Measurements from ENCODE around the gene ACLY. TPM values are rescaled to one million over a fixed set of nuclear protein-coding genes. Genes with fewer than 3 reads are reported as not detected.
A peak's percentile ranks its signal among the peaks of the same experiment; 100 is the strongest.
"Not testable (repeated sequence)": the region's sequence is repeated elsewhere in the genome, so short reads cannot be mapped to it uniquely, and the experiment has no call there.

The ACLY gene
- total RNA-seq, 1 experiment from 2014 or later, result 67.7 TPM

DNA sequence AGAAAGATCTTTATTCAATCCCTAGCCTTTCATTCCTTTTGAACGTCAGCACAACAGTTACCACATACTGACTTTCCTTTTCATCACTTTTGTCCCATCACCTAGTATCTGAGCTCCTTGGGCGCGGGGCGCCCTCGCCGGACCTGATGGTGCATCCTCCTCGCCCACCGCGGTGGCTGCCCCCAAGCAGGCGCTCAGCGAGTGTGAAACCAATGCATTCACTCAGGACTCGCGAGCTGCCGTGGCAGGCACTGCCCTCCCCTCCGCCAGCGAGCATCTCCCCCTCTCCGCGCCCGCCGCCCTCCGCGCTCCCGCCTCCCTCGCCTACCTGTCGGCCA lies 54.3 kb downstream of the ACLY start:
- intact Hi-C loops (cut with micrococcal nuclease), result loop anchor here (2.0 kb wide), 1 partner anchor 52 kb away; the partner anchor contains the start of gene FKBP10
- Mint-ChIP-seq H3K36me3 (ENCODE audit: insufficient read depth, unreplicated experiment) (peaks cover 37% of the 10 kb centered on the region), H3K27me3 (ENCODE audit: insufficient read depth, unreplicated experiment) (no peaks in the 10 kb centered on the region), H3K4me1 (ENCODE audit: insufficient read depth, unreplicated experiment) (peaks cover 7% of the 10 kb centered on the region), H3K4me3 (ENCODE audit: unreplicated experiment) (no peak overlapping the region), H3K9me3 (ENCODE audit: unreplicated experiment) (no peaks in the 10 kb centered on the region), H3K27ac (ENCODE audit: low read depth, unreplicated experiment) (no peak overlapping the region)
- ChIA-PET POLR2A (interaction anchor here (0.7 to 3.5 kb wide), 31 partner anchors 9 to 741 kb away, joined by 3 to 40 read pairs (median 5); partner anchors contain the start of genes ACLY, CAVIN1, CNP and EIF1), CTCF (interaction anchor here (0.7 to 1.3 kb wide), 4 partner anchors 15 to 79 kb away, joined by 3 to 4 read pairs (median 4); no protein-coding TSS in a partner anchor)
- BruUV-seq (replicated peaks), result no TSS peak
- TF ChIP-seq, protein P1, sequence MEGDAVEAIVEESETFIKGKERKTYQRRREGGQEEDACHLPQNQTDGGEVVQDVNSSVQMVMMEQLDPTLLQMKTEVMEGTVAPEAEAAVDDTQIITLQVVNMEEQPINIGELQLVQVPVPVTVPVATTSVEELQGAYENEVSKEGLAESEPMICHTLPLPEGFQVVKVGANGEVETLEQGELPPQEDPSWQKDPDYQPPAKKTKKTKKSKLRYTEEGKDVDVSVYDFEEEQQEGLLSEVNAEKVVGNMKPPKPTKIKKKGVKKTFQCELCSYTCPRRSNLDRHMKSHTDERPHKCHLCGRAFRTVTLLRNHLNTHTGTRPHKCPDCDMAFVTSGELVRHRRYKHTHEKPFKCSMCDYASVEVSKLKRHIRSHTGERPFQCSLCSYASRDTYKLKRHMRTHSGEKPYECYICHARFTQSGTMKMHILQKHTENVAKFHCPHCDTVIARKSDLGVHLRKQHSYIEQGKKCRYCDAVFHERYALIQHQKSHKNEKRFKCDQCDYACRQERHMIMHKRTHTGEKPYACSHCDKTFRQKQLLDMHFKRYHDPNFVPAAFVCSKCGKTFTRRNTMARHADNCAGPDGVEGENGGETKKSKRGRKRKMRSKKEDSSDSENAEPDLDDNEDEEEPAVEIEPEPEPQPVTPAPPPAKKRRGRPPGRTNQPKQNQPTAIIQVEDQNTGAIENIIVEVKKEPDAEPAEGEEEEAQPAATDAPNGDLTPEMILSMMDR (IDR thresholded peaks at IDR 0.05; ENCODE audit: unreplicated experiment), result no peak
- DNase-seq (ENCODE audit: unreplicated experiment), result no peak

DNA sequence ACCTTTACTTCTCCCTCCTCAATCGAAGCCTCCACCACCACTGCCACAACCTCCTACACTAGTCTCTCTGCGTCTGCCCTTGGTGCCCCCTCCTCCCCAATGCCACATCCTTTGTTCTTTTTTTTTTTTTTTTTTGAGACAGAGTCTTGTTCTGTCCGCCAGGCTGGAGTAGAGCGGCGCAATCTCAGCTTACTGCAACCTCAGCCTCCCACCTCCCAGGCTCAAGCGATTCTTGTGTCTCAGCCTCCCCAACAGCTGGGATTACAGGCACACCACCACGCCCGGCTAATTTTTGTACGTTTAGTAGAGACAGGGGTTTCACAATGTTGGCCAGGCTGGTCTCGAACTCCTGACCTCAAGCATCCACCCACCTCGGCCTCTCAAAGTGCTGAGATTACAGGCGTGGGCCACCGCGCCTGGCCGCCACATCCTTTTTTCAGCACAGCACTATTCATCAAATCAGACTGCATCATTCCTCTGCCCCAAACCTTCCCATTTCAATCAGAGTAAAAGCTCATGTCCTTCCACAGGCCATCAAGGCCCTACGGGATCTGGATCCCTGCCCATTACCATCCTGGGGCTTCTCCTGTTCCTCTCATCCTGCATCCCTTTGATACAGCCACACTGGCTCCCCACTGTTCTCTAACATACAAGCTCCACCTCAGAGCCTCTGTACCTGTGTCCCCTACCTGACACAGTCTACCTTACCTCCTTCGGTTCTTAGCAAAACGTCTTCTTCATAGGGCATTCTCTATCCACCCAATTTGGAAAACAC lies 55.5 kb downstream of the ACLY start:
- Mint-ChIP-seq H3K4me1 (ENCODE audit: insufficient read depth, unreplicated experiment) (peaks cover 7% of the 10 kb centered on the region), H3K4me3 (ENCODE audit: unreplicated experiment) (no peak overlapping the region), H3K27ac (ENCODE audit: low read depth, unreplicated experiment) (no peak overlapping the region), H3K27me3 (ENCODE audit: insufficient read depth, unreplicated experiment) (no peaks in the 10 kb centered on the region), H3K36me3 (ENCODE audit: insufficient read depth, unreplicated experiment) (peaks cover 29% of the 10 kb centered on the region), H3K9me3 (ENCODE audit: unreplicated experiment) (no peaks in the 10 kb centered on the region)
- BruUV-seq (replicated peaks), result no TSS peak
- TF ChIP-seq, protein P1 (IDR thresholded peaks at IDR 0.05; ENCODE audit: unreplicated experiment), result no peak
- intact Hi-C loops (cut with micrococcal nuclease), result no loop called here
- DNase-seq (ENCODE audit: unreplicated experiment), result peak; percentile 4
- CTCF ChIA-PET, result interaction anchor here (0.6 to 1.3 kb wide), 5 partner anchors 14 to 200 kb away, joined by 3 to 4 read pairs (median 3); no protein-coding TSS in a partner anchor
- POLR2A ChIA-PET, result interaction anchor here (0.6 to 3.5 kb wide), 15 partner anchors 8 to 560 kb away, joined by 3 to 40 read pairs (median 13); partner anchors contain the start of genes ACLY, CAVIN1, CNP and DNAJC7

DNA sequence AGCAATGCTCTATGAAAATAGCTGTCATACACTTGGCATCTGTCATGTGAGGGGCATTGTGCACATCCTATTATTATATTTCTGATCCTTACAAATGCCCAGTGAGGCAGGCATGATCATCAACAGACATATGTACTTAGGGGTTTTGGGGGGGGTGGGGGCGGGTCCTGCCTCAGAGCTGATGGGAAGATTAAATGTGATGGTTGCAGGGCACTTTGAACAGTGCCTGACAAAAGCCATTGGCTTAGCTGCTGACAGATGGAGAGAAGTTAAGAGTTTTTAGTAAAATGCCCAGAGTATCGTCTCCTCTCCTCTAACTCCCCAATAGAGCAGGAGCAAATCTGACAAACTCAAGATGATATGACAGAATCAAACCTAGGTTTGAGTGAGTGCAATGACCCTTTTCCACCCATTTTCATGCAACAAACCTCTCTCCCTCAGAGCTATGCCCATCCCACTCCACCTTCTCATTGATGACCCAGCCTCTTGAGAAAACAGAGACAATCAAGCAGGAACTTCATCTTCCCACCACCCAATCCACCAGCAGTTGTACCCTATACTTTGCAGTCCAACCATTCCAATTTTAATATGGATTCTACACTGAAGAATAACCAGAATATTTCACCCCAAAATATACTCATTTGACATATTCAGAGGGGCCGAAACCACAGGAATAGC lies 58.4 kb downstream of the ACLY start:
- Mint-ChIP-seq H3K9me3 (ENCODE audit: unreplicated experiment) (no peaks in the 10 kb centered on the region), H3K4me1 (ENCODE audit: insufficient read depth, unreplicated experiment) (peaks cover 7% of the 10 kb centered on the region), H3K36me3 (ENCODE audit: insufficient read depth, unreplicated experiment) (peaks cover 11% of the 10 kb centered on the region), H3K27ac (ENCODE audit: low read depth, unreplicated experiment) (no peak overlapping the region), H3K27me3 (ENCODE audit: insufficient read depth, unreplicated experiment) (no peaks in the 10 kb centered on the region), H3K4me3 (ENCODE audit: unreplicated experiment) (no peak overlapping the region)
- no peak for DNase-seq (ENCODE audit: unreplicated experiment)
- ChIA-PET CTCF (interaction anchor here (0.9 kb wide), 1 partner anchor 26 kb away, joined by 4 read pairs; no protein-coding TSS in a partner anchor), POLR2A (interaction anchor here (0.6 to 1.5 kb wide), 4 partner anchors 11 to 315 kb away, joined by 3 to 5 read pairs (median 3); partner anchors contain the start of genes NT5C3B and P3H4)
- TF ChIP-seq, protein P1 (IDR thresholded peaks at IDR 0.05; ENCODE audit: unreplicated experiment), result no peak
- no TSS peak for BruUV-seq (replicated peaks)
- intact Hi-C loops (cut with micrococcal nuclease), result no loop called here

DNA sequence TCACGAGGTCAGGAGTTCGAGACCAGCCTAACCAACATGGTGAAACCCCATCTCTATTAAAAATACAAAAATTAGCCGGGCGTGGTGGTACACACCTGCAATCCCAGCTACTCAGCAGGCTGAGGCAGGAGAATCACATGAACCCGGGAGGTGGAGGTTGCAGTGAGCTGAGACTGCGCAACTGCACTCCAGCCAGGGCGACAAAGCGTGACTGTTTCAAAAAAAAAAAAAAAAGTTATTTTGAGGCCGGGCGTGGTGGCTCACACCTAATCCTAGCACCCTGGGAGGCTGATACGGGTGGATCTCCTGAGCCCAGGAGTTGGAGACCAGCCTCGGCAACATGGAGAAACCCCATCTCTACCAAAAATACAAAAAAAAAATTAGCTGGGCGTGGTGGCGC lies 67.4 kb downstream of the ACLY start:
- peaks cover 34% of the 10 kb centered on the region for H3K36me3 Mint-ChIP-seq (ENCODE audit: insufficient read depth, unreplicated experiment)
- H3K27me3 Mint-ChIP-seq (ENCODE audit: insufficient read depth, unreplicated experiment); H3K9me3 Mint-ChIP-seq (ENCODE audit: unreplicated experiment); H3K4me1 Mint-ChIP-seq (ENCODE audit: insufficient read depth, unreplicated experiment); H3K4me3 Mint-ChIP-seq (ENCODE audit: unreplicated experiment); DNase-seq (ENCODE audit: unreplicated experiment); H3K27ac Mint-ChIP-seq (ENCODE audit: low read depth, unreplicated experiment); BruUV-seq (replicated peaks); intact Hi-C loops (cut with micrococcal nuclease): not testable (repeated sequence)
- CTCF ChIA-PET, result interaction anchor here (0.6 kb wide), 1 partner anchor 44 kb away, joined by 3 read pairs; no protein-coding TSS in a partner anchor
- POLR2A ChIA-PET, result interaction anchor here (4.4 kb wide), 1 partner anchor 13 kb away, joined by 35 read pairs; the partner anchor contains the start of gene KLHL11

Data from MCF 10A (cell line).